NOMO-1 treated with DMSO at 0.1 percent for 48 hours (cell line): ENCODE measurements around the gene SMIM20.
"Not testable (repeated sequence)": the region's sequence is repeated elsewhere in the genome, so short reads cannot be mapped to it uniquely, and the experiment has no call there.

Experiments
- DNase-seq: peaks from one replicate; lab custom pipeline; 2025; ENCODE audit not compliant: unreplicated experiment; lab: John Stamatoyannopoulos, UW

SMIM20 gene

DNA sequence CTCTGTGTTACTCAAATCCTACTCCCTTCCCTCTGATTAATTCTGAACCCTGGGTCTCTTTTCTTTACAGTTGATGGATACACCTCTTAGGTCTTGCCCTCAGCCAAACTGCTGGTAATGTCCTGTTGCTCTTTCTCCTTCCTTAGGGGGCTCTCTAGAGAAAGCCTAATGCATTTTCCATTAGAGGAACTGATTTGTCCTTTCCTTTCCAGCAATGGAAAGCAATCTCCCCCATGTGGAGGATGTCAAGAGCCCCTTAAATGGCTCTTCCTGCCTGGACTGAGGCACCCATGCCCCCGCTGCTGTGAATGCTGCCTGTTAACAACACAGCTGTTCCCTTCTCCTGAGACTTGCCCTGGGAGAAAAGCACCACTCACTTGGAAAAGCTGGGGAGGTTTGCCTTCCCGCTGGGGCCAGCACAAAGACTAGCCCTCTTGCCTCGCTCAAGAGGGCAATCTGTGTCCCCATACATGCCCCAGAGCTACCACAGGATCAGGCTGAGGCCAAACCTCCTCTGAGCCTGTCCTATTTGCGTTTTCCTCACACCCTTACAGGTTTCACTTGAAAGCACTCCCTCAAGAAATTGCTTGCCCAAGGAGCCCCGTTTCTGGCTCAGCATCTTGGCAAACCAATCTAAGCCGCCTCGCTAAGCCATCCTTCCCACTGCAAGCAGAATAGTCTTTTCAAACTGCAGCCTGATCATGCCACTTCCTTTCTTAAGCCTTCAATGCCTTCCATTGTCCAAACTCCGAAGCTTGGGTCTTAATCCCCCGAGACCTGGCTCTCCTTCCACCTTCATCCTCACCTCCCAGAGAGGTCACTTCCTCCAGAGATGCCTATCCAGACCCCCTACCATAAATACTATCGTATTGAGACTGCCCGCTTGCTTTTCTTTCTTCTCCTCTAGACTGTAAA, 23.2 kb upstream of the SMIM20 start:
- no peak for DNase-seq

DNA sequence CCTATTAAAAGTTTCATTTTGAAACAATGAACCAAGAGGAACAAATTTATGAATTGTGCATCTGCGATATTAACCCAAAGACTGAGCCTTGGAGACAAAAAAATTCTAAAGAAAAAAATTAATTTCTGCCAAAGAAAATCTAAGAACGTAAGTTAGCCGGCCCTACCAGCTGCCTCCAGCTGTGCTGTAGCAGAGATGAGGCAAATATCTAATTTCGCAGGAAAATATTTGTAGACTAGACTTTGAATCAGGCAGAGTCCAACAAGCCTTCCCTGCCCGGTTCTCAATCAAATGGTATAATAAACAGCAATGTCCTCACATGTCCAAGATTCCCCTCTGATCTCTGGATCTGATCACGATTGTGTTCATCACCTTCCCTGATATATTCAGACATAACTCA, 21.2 kb upstream of the SMIM20 start:
- DNase-seq, result no peak

DNA sequence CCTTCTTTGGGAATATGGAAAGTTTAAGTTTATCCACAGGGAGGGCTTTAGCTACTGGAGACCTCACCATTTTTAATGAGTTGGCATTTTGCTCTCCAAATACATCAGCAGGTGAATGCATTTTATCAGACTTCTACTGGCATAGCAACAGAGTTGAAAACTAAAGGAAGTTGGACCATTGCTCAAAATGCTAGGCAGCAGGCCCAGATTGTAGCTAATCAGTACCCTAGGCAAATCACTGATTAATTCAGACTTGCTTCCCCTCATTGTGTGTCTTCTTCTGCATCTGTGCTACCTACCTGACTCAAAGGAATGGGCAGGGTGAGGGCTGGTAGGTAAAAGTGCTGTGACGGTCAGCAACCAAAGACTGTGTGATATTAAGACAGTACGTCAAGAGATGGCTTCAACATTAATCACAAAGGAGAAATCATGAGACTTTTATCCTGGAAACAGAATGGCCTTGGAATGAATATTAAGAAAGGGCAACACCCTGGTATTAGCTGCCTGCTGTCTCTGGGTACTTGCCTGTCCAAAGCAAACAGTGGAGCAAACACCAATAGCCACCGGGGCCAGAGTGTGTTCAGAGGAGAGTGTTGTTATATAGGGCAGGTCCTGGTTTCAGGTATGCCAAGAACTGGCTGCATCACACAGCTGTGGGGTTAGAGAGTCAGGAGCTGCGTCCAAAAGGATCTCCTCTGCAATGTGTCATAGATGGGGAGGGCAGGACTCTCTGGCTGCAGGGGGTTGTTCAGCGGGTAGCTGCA, 17.1 kb upstream of the SMIM20 start:
- DNase-seq, result no peak

DNA sequence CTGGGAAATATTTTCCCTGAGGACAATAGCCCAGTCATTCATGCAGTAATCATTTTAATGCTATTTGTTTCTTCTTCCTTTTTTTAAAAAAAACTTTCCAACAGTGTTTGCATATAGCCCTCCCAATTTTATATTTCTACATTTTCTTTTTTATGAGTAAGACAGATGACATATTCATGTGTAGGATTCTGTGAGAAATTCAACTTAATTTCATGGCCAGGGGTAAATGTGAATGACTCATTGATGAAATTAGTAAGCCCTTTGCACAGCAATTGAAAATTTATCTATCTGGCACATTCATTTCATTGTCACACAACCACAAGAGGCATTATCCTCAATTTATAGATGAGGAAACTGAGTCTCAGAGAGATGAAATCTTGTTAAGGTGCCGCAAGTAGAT, 13.7 kb upstream of the SMIM20 start:
- no peak for DNase-seq

DNA sequence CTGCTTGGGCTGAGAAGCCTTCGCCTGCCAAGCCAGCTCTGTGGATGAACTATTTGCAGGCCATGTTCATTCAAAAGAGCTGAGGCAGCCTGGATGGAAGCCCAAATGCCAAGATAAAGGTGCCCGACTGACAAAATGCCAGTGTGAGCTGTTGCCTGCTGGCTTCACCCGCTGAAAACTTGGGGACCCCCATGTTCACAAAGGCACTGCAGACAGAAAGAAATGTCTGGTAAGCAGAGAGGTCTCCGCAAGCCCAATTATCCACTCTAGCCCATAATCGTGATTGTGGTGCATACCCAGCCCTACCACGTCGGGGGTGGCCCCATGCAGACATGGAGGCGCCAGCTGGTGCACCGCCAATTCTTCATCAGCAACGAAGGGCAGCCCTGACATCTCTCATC, 13.0 kb upstream of the SMIM20 start:
- DNase-seq, result no peak

DNA sequence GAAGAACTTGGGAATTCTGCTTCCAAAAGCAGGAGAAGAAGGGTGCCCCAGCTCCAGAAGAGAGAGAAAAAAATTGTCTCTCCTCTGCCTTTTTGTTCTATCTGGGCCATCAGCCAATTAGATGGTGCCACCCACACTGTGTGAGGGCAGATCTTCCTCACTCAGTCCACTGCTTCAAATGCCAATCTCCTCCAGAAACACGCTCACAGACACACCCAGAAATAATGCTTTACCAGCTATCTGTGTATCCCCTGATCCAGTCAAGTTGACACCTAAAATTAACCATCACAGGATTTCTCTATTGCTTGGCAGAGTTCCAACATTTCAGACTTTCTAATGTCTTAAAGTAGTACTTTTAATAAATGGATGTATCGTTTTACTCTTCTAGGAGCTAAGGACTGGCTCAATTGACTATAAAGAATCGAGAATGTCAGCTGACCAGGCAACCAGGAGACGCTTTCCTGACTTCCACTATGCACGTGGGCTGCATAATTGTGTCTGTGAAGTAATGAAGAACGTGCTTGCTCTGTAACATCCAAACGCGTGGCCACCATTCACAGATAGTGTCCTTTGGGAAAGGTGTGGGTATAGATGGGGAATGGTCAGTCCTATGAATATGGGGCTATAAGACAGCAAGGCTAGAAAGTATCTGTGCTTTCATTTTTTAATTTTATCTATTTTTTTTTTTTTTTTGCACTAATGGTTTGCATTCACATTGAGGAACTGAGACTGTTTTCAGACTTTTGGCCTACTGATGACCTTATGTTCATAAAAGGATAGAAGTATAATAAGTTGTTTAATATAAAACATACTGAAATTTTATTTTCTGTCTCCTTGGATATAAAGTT, 9.9 kb upstream of the SMIM20 start:
- peak; percentile 27 for DNase-seq

DNA sequence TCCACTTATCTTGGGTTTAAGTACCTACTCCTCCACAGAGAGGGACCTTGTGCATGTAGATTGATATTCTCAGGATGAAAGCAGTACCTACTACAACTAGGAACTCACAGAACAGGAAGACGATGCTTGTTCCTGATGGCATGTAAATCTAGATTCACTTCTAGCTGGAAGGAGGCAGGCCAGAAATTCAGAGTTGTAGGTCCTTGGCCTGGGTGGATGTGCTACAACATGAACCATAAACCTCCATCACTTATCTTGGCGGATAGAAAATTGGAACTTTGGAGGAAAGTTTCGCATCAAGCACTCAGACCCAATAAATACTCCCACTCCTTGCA, 9.3 kb upstream of the SMIM20 start:
- no peak for DNase-seq

DNA sequence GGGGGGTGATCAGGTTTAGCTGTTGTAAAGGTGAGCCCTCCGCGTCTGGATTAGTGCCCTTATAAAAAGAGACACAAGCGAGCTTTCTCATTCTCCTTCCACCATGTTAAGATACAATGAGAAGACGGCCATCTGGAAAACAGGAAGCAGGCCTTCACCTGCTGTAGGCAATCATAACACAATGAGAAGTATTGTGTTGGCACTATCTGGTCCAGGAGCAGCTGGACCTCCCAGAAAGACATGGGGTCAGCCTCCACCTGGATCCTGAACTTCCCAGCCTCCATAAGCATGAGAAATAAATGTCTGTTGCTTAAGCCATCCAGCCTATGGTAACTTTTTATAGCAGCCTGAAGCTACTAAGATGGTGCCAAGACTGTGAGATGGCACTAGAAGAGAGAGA, 8.6 kb upstream of the SMIM20 start:
- no peak for DNase-seq

DNA sequence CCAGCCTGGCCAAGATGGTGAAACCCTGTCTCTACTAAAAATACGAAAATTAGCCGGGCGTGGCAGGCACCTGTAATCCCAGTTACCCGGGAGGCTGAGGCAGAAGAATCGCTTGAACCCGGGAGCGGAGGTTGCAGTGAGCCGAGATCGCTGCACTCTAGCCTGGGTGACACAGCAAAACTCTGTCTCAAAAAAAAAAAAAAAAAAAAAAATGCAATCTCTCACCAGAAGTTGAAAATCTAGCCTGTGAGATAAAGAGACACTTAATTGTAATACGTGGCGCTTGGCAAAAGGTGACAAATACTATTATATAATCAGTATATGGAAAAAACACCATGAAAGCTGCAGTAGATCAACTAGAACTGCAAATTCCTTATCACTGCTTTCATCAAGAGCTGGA, 7.9 kb upstream of the SMIM20 start:
- not testable (repeated sequence) for DNase-seq

DNA sequence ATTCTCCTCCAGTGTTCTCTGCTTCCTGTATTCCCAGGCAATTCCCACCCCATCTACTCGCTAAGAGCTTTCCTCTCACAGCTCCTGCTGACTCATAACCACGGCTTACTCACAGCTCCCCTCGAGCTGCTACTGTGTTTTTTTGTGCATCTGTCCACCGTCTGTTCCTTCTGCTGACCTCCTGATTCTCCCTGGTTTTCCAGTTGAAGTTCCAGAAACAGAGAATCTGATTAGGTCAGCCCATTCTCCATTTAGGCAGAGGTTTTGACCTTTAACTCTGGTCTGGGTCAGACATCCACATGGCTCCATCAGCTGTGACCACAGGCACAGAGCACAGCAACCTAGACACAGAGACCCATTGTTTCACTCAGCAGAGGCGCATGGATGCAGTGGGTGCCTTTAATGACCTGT, 5.5 kb upstream of the SMIM20 start:
- DNase-seq, result no peak

DNA sequence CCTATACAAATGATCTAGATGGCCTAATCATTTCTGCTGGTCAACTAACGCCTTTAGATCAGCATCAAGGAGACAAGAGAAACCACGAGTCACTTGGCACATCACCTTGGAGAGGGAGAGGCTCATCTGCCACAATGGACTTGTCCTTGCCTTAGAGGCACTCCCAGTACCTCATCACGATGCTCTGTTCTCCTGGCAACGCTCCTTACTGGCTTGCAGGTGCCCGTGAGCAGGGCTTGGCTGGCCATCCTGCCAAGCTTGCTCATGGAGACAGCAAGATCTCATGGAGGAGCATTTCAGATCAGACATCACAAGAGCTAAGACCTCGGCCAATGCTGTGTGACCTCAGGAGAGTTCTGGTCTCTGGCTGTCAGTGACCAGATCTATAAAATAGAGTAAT, 2.7 kb upstream of the SMIM20 start:
- DNase-seq, result no peak

DNA sequence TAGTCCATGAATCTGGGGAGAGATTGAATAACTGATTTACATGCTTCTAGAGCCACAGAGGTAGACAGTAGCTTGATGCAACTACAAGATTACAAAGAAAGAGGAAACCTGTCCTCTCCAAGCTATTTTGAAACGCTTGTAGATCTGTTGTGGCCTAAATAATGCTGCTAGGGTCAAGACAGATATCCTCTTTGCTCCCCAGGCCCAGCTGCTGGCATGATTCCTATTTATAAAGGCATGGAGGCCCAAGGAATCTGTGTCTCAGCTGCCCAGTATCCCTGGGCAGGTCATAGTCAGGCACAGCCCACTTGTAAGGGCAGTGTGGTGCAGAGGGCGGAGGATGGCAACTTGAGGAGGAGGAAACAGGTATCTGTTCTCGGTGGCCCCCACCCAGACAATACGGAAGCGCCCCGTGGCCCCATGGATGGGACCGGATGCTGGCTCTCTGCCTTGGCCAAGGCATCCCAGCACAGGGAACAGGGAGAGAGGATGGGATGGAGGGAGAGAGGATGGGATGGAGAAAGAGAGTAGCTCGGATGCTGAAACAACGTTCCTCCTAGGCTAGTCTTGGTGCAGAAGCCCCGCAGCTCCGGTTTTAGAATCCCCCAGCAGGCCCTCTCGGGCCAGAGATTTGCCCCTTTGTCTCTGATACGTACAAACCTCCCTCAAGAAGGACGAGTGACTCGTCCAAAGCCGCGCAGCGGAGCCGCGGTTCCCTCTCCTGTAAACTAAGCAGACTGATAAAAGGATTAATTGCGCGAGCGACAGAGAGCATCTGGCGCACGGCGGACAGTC, 767 bp upstream of the SMIM20 start:
- DNase-seq, result peak; percentile 65

DNA sequence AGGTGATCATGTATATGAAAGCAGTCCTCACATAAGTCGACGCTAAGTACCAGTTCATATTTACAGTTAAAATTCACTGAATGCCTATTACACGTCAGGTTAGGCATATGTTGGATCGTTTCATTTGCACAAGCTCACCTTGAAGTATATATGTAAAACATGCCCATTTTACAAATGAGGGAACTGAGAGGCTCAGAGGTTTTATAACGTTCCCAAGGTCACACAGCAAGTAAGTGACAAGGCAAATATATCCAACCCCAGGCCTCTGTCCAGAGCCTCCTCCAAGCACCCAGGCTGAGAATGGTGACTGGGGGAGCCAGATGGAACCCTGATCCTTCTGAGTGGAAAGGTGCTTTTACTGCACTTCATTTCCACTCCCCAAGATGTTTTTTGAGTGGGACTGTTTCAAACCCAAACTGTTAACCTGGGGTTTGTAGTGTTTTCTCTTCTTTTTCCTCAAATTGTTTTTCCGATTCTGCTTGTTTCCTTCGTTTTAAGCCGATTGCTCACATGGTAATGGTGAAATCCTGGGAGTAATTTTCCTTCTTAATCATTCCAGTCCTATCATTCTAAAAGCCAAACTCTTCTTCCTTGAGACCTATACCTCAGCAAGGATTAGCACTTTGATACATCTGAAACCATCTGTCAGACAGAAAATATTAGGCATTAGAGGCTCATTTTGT, 791 bp downstream of the SMIM20 start:
- no peak for DNase-seq

DNA sequence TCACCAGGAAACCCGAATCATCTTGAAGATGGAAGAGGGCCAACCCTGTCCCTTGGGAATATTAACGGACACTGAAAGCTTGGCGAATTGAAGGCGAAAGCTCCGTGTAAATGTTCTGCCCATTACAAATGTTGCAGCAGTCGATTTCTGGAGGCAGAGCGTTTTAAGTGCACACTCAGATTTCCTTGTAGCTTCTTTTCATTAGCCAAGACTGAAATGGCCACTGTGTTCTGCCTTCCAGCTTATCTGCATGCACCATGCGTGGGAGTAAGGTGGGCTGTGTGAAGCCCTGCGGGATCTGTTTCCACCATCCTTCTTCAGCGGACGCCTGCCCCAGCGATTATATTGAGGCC, 1.3 kb downstream of the SMIM20 start:
- no peak for DNase-seq

DNA sequence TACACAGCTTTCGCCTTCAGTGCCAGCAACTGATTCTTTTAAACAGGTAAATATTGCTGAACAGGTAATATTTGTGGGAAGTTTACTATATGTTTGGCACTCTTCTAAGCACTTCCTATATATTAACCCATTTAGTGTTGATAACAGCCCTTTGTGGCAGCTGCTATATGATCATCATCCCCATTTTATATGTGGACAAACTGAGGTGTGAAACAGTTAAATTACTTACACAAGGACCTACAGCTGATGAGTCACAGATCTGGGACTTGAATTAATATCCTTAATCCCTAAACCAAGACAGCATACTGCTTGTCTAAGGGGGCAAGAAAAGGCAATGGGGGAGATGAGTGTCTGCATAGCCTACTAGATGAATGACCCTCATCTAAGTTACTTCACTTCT, 2.9 kb downstream of the SMIM20 start:
- DNase-seq, result no peak

DNA sequence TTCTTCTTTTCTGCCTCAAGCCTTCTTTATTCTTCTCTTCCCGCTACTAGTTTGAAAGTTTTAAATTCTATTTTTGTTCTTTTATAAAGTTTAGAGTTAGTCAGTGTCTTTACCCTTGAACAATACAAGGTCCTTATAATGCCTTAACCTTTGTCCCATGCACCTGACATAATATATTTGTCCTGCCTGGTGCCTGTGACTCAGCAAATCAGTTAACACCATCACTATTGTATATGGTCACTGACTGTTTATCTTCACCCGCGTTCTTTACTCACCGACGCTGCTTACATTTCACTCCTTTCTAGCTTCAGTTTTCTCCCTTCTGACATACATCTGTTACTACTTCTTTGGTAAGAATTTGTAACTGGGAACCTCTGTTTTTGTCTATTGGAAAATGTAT, 5.7 kb downstream of the SMIM20 start:
- peak; percentile 21 for DNase-seq

DNA sequence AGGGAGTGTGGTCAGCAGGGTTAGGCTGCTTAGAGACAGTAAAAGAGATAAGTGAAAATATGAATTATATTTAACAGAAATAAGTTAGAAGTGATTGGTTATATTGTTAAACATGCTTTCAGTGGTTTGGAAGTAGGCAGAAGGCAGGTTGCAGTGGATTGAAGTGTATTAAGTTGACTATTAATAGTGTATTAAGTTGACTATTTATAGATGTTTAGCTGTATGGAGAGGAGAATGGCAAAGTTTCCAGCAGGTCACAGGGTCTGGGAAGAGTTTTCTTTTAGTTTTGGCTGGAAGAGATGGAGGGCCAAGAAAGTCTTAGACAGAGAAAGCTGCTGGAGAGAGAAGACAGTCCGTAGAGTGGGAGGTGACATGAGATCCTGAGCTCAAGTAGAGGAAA, 7.9 kb downstream of the SMIM20 start:
- no peak for DNase-seq

DNA sequence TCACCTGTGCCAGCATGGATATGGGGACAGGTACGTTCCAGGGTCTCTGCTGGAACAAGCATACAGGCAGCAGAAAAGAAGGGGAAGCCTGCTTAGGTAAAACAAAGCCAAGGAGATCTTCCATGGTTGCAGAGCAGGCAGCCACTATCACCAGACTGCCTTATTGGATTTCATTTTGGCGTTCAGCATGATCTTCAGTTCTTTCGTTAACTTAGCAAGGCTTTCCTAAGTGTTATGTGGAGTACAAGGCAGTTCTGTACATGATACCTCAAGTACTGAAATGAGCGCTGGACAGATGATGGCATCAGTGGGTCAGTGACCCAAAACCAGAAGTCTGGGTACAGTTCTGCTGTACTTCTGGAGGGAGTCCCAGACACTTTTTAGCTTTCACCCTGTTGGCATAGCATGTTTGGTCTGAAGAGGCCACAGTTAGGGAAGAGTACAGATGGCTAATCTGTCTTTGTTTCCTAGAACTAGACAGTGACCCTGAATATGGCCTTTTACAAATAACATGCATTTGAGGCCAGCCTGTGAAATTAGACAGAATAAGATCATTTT, 8.9 kb downstream of the SMIM20 start:
- no peak for DNase-seq

DNA sequence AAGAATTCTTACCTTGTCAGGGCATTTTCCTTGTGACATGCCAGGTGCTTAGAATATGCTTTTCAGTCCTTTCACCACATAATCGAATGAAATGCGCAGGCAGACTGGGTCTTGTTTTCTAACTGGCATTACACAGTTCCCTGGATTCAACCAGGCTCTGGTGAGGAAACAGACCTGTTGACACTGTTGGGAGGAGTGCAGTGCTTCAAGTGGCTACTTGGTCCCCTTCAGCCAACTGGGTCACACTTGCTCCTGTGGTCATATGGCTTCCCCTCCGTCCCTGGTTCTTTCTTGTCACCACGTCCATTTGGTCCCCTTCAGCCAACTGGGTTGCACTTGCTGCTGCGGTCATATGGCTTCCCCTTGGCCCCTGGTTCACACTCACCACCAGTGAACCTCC, 9.7 kb downstream of the SMIM20 start:
- DNase-seq, result no peak
